ENCODE results near the gene HRH1.
"Not testable (repeated sequence)": the region's sequence is repeated elsewhere in the genome, so short reads cannot be mapped to it uniquely, and the experiment has no call there.

Gene HRH1

GRCh38 chr3:11199902-11200845 is 45.9 kb downstream of the HRH1 start:
- Histone ChIP-seq H3K9me3 (ENCODE audit: control insufficient read depth, insufficient read depth, low read length) (no peaks in the 10 kb centered on the region), H3K9ac (ENCODE audit: low read depth, low read length) (no peak overlapping the region), H3K4me1 (ENCODE audit: control insufficient read depth, insufficient read depth, low read length) (no peaks in the 10 kb centered on the region), H3K36me3 (ENCODE audit: control insufficient read depth, insufficient read depth, low read length) (no peaks in the 10 kb centered on the region), H3K27me3 (ENCODE audit: control insufficient read depth, insufficient read depth, low read length) (peaks cover 3% of the 10 kb centered on the region), H3K4me3 (ENCODE audit: low read depth, low read length) (no peak overlapping the region)

DNA sequence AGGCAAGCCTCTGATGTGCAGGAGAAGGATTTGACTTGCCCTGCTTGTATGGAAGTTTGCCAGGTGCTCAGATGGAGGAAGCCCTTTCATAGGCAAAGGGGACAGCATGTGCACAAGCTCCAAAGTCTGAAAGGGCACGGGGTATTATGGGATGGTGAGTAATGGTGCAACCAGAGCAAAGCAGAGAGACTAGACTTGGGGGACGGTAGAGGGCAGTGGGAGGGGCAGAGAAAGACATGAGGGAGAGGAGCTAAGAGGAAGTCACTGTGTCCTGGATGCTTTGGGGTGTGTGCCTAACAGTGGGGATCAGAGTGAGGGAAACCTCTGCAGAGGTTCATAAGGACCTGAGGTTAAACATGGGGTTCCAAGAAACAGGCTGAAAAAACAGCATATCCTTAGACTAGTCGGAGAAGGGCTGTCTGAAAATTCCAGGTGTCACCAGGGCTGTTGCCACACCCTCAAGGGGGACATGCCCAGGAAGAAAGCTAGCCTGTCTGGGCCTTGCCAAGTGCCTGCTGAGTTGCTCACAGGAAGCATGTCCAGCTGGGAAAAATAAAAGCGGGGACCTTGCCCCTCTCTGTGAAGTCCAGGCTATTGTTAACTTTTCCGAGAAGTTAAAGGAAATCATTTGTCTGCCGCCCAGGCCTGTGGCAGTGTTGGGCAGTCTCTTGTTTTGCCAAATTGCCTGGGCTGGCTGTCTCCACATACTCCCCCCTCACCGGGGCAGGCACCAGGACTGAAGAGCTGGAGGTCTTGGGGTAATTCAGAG is 47.1 kb downstream of the HRH1 start:
- Histone ChIP-seq H3K36me3 (ENCODE audit: control insufficient read depth, insufficient read depth, low read length) (no peaks in the 10 kb centered on the region), H3K9me3 (ENCODE audit: control insufficient read depth, insufficient read depth, low read length) (no peaks in the 10 kb centered on the region), H3K9ac (ENCODE audit: low read depth, low read length) (no peak overlapping the region), H3K4me1 (ENCODE audit: control insufficient read depth, insufficient read depth, low read length) (no peaks in the 10 kb centered on the region), H3K27me3 (ENCODE audit: control insufficient read depth, insufficient read depth, low read length) (no peaks in the 10 kb centered on the region), H3K4me3 (ENCODE audit: low read depth, low read length) (no peak overlapping the region)

DNA sequence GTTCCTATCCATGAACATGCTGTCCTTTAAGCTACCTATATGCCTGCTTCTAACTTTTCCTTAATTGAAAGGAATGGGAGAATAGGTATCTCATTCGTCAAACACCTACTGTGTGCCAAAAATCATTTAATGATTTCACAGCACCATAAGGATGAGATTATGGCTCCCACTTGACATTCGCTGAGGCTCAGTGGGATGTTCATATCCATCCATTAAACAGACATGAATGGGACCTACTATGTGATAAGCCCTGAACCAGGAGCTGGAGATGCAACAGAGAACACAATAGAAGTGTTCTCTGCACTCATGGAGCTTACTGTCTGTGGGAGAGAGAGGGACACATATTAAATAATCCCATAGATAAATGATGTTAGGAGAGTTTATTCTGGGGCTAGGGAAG is 49.7 kb downstream of the HRH1 start:
- Histone ChIP-seq H3K9me3 (ENCODE audit: control insufficient read depth, insufficient read depth, low read length) (no peaks in the 10 kb centered on the region), H3K27me3 (ENCODE audit: control insufficient read depth, insufficient read depth, low read length) (no peaks in the 10 kb centered on the region), H3K9ac (ENCODE audit: low read depth, low read length) (no peak overlapping the region), H3K36me3 (ENCODE audit: control insufficient read depth, insufficient read depth, low read length) (no peaks in the 10 kb centered on the region), H3K4me1 (ENCODE audit: control insufficient read depth, insufficient read depth, low read length) (no peaks in the 10 kb centered on the region), H3K4me3 (ENCODE audit: low read depth, low read length) (no peak overlapping the region)

DNA sequence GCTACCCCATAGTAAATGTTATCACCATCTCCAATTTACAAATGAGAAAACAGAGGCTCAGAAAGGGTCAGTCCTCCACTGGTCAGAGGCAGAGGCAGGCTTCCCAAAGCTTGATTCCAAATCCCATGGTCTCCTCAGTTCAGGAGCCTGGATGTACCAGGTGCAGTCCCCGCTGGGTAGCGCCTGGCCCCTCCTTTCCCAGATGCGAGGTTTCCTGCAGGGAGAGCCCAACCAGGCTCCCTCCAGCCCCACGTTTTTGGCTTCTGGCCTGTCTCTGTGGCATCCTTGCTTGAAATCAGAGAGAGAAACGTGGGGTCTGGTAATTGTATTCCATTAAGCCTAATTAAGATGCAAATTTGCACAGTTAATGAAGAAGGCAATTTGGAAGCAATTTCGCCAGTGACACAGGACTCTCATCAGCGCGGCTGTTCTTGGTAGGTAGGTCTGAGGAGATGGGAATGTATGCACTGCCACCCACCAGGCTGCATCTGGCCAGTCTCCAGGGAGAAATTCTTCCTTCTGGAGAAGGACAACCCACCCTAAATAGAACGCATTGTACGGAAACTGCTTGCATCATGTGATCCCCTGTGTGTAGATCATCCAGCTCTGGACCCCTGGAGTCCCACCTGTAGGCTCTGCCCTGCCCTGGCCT is 50.5 kb downstream of the HRH1 start:
- Histone ChIP-seq H3K9me3 (ENCODE audit: control insufficient read depth, insufficient read depth, low read length) (no peaks in the 10 kb centered on the region), H3K4me3 (ENCODE audit: low read depth, low read length) (no peak overlapping the region), H3K9ac (ENCODE audit: low read depth, low read length) (no peak overlapping the region), H3K4me1 (ENCODE audit: control insufficient read depth, insufficient read depth, low read length) (no peaks in the 10 kb centered on the region), H3K36me3 (ENCODE audit: control insufficient read depth, insufficient read depth, low read length) (no peaks in the 10 kb centered on the region), H3K27me3 (ENCODE audit: control insufficient read depth, insufficient read depth, low read length) (no peaks in the 10 kb centered on the region)

DNA sequence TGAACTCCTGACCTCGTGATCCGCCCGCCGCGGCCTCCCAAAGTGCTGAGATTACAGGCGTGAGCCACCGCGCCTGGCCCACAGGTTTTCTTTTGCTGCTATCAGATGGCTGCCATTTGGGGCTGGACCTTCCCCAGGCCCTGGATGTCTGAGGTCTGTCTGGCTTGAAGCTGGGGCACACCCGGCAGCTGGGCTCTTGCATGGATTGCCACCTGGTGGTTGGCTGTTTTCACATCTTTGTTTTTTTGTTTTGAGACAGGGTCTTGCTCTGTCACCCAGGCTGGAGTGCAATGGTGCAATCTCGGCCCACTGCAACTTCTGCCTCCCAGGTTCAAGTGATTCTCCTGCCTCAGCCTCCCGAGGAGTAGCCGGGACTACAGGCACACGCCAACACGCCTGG is 51.6 kb downstream of the HRH1 start:
- H3K9me3 ChIP-seq (ENCODE audit: control insufficient read depth, insufficient read depth, low read length); H3K27me3 ChIP-seq (ENCODE audit: control insufficient read depth, insufficient read depth, low read length); H3K4me3 ChIP-seq (ENCODE audit: low read depth, low read length); H3K36me3 ChIP-seq (ENCODE audit: control insufficient read depth, insufficient read depth, low read length); H3K4me1 ChIP-seq (ENCODE audit: control insufficient read depth, insufficient read depth, low read length); H3K9ac ChIP-seq (ENCODE audit: low read depth, low read length): not testable (repeated sequence)

- Histone ChIP-seq H3K27me3 (ENCODE audit: control insufficient read depth, insufficient read depth, low read length) (no peaks in the 10 kb centered on the region), H3K9me3 (ENCODE audit: control insufficient read depth, insufficient read depth, low read length) (no peaks in the 10 kb centered on the region), H3K9ac (ENCODE audit: low read depth, low read length) (no peak overlapping the region), H3K4me3 (ENCODE audit: low read depth, low read length) (no peak overlapping the region), H3K36me3 (ENCODE audit: control insufficient read depth, insufficient read depth, low read length) (no peaks in the 10 kb centered on the region), H3K4me1 (ENCODE audit: control insufficient read depth, insufficient read depth, low read length) (no peaks in the 10 kb centered on the region)
Measured at GRCh38 chr3:11206316-11206715, 52.0 kb downstream of the HRH1 start.

- no peaks in the 10 kb centered on the region for H3K4me1 ChIP-seq (ENCODE audit: control insufficient read depth, insufficient read depth, low read length)
- H3K36me3 ChIP-seq (ENCODE audit: control insufficient read depth, insufficient read depth, low read length): no peaks in the 10 kb centered on the region
- H3K27me3 ChIP-seq (ENCODE audit: control insufficient read depth, insufficient read depth, low read length): no peaks in the 10 kb centered on the region
- no peaks in the 10 kb centered on the region for H3K9me3 ChIP-seq (ENCODE audit: control insufficient read depth, insufficient read depth, low read length)
- no peak overlapping the region for H3K4me3 ChIP-seq (ENCODE audit: low read depth, low read length)
- no peak overlapping the region for H3K9ac ChIP-seq (ENCODE audit: low read depth, low read length)
Measured at GRCh38 chr3:11206953-11207352, 52.7 kb downstream of the HRH1 start.

GRCh38 chr3:11211531-11212298 is 57.4 kb downstream of the HRH1 start:
- Histone ChIP-seq H3K4me3 (ENCODE audit: low read depth, low read length) (no peak overlapping the region), H3K36me3 (ENCODE audit: control insufficient read depth, insufficient read depth, low read length) (no peaks in the 10 kb centered on the region), H3K9ac (ENCODE audit: low read depth, low read length) (no peak overlapping the region), H3K27me3 (ENCODE audit: control insufficient read depth, insufficient read depth, low read length) (no peaks in the 10 kb centered on the region), H3K9me3 (ENCODE audit: control insufficient read depth, insufficient read depth, low read length) (no peaks in the 10 kb centered on the region), H3K4me1 (ENCODE audit: control insufficient read depth, insufficient read depth, low read length) (no peaks in the 10 kb centered on the region)

DNA sequence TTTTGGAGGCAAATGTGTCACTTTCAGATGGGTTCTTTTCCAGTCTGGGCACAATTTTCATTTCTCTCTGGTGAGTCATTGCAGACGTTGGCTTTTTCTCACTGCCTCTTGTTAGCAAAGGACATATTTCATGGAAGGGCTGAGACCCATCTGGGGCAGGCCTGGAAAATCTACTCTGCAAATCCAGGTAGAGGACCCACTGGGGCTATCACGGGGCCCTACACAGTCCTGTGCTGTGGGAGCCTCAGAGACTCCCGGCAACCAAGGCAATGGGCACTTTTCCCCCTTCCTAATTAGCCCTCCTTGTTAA is 58.0 kb downstream of the HRH1 start:
- Histone ChIP-seq H3K4me3 (ENCODE audit: low read depth, low read length) (no peak overlapping the region), H3K4me1 (ENCODE audit: control insufficient read depth, insufficient read depth, low read length) (no peaks in the 10 kb centered on the region), H3K36me3 (ENCODE audit: control insufficient read depth, insufficient read depth, low read length) (no peaks in the 10 kb centered on the region), H3K9ac (ENCODE audit: low read depth, low read length) (no peak overlapping the region), H3K9me3 (ENCODE audit: control insufficient read depth, insufficient read depth, low read length) (no peaks in the 10 kb centered on the region), H3K27me3 (ENCODE audit: control insufficient read depth, insufficient read depth, low read length) (no peaks in the 10 kb centered on the region)

GRCh38 chr3:11212784-11213183 is 58.5 kb downstream of the HRH1 start:
- no peaks in the 10 kb centered on the region for H3K27me3 ChIP-seq (ENCODE audit: control insufficient read depth, insufficient read depth, low read length)
- no peak overlapping the region for H3K4me3 ChIP-seq (ENCODE audit: low read depth, low read length)
- no peaks in the 10 kb centered on the region for H3K9me3 ChIP-seq (ENCODE audit: control insufficient read depth, insufficient read depth, low read length)
- H3K9ac ChIP-seq (ENCODE audit: low read depth, low read length): no peak overlapping the region
- H3K36me3 ChIP-seq (ENCODE audit: control insufficient read depth, insufficient read depth, low read length): no peaks in the 10 kb centered on the region
- no peaks in the 10 kb centered on the region for H3K4me1 ChIP-seq (ENCODE audit: control insufficient read depth, insufficient read depth, low read length)

- H3K36me3 ChIP-seq (ENCODE audit: control insufficient read depth, insufficient read depth, low read length): no peaks in the 10 kb centered on the region
- H3K9ac ChIP-seq (ENCODE audit: low read depth, low read length): no peak overlapping the region
- no peaks in the 10 kb centered on the region for H3K4me1 ChIP-seq (ENCODE audit: control insufficient read depth, insufficient read depth, low read length)
- H3K9me3 ChIP-seq (ENCODE audit: control insufficient read depth, insufficient read depth, low read length): no peaks in the 10 kb centered on the region
- H3K4me3 ChIP-seq (ENCODE audit: low read depth, low read length): no peak overlapping the region
- no peaks in the 10 kb centered on the region for H3K27me3 ChIP-seq (ENCODE audit: control insufficient read depth, insufficient read depth, low read length)
Measured at GRCh38 chr3:11213810-11214450, 59.6 kb downstream of the HRH1 start.

All from iPS-15b (cell line).